H1 (cell line): Measurements from ENCODE around the gene COX14.

ENCODE experiments used
- CEBPB ChIP-seq: IDR thresholded peaks from 2 replicates; pipeline ENCODE4 v1.6.1; 2012; ENCODE audit warnings: low read depth, low read length
- EZH2 ChIP-seq: fragments of 200-600 bp; sonication (generic); IDR thresholded peaks from 2 replicates; pipeline ENCODE4 v1.7.1; 2012; ENCODE audit warnings: low read depth, mild to moderate bottlenecking, moderate library complexity, low read length, inconsistent platforms; ENCODE audit not compliant: severe bottlenecking
- FOSL1 ChIP-seq: IDR thresholded peaks from 2 replicates; pipeline ENCODE4 v1.6.1; 2011; ENCODE audit warnings: mild to moderate bottlenecking, low read depth, low read length, moderate library complexity; ENCODE audit not compliant: insufficient read depth
- GABPA ChIP-seq: IDR thresholded peaks from 2 replicates; pipeline ENCODE4 v1.6.1; 2011; ENCODE audit warnings: mild to moderate bottlenecking, low read length, moderate library complexity, borderline replicate concordance; ENCODE audit not compliant: insufficient read depth
- GTF2F1 ChIP-seq: IDR thresholded peaks from 2 replicates; pipeline ENCODE4 v1.6.1; 2012; ENCODE audit warnings: low read depth, low read length, improper control_type of control experiment, borderline replicate concordance
- JUN ChIP-seq: IDR thresholded peaks from 2 replicates; pipeline ENCODE4 v1.6.1; 2011; ENCODE audit warnings: low read depth, mild to moderate bottlenecking, improper control_type of control experiment, low read length
- PHF8 ChIP-seq: fragments of 200-600 bp; sonication (generic); conservative IDR thresholded peaks from 2 replicates; pipeline ENCODE4 v1.7.1; 2012; ENCODE audit warnings: low read depth, mild to moderate bottlenecking, inconsistent platforms, low read length, moderate library complexity
- POLR2AphosphoS5 ChIP-seq: IDR thresholded peaks from 2 replicates; pipeline ENCODE4 v1.6.1; 2011; ENCODE audit warnings: low read depth, low read length
- RAD21 ChIP-seq, 2 experiments: IDR thresholded peaks in 1 of 2; conservative IDR thresholded peaks in 1 of 2; 2 replicates each; pipeline ENCODE4 v1.6.1; 2011; ENCODE audit warnings: low read depth in 2 of 2, low read length in 2 of 2, improper control_type of control experiment in 1 of 2, inconsistent platforms in 1 of 2, mild to moderate bottlenecking in 1 of 2, moderate library complexity in 1 of 2
- SP1 ChIP-seq: IDR thresholded peaks from 2 replicates; pipeline ENCODE4 v1.6.1; 2011; ENCODE audit warnings: low read depth, low read length
- TF ChIP-seq, protein P1 (sequence below), 3 experiments: IDR thresholded peaks; 1 replicate in 2 of 3; 2 replicates in 1 of 3; pipeline versions ENCODE4 v1.5.1 to v1.6.1; 2011; ENCODE audit warnings: low read length in 3 of 3, mild to moderate bottlenecking in 3 of 3, inconsistent platforms in 2 of 3, low read depth in 1 of 3, moderate library complexity in 1 of 3; ENCODE audit not compliant: insufficient read depth in 1 of 3; ENCODE audit errors: control extremely low read depth in 1 of 3

DNA sequence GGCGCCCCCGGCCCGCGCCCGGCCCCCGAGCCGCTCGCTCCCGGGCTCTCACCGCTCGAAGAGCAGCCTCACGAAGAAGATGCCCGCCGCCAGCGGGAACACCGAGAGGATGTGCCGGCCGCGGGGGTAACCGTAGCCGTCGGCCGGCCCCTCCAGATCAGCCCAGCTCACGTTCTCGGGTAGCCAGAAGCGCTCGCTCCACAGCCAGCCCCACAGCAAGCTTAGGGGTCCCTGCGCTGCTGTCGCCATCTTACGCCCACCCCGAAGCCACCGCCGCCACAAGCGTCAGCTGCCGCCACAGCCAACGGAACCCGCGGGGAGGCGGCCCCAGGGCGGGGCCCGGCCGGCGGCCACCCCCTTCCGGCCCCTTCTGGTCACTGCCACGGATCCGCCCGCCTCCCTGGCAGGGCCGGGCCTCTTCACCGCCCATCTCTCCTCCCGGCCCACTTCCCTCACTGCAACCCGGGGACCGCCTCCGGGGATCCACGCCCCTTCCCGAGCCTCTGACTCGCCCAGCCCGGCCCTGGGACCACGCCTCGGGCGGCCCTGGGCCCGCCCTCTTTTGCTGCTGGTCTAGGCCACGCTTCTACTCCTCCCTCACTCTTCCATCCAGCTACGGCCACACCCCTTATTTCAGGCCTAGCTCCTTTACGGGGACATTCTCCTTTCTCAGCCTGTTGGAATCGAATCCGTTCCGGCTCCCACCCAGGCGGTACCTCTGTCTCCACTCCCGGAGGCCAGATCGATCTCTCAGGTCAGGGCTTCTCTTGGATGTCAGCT lies 55.2 kb downstream of the COX14 start, which contains the start of gene CERS5:
- TF ChIP-seq SP1 (peak; percentile 53), FOSL1 (no peak), EZH2 (no peak), CEBPB (no peak), PHF8 (peak; percentile 97), POLR2AphosphoS5 (peak; percentile 85), JUN (no peak), GABPA (no peak), GTF2F1 (no peak), RAD21 (IDR thresholded peaks at IDR 0.05 in 1 of 2, conservative IDR thresholded peaks at IDR 0.05 in 1 of 2; ENCODE audit: low read depth in 2 of 2, low read length in 2 of 2) (no peak)
- TF ChIP-seq, protein P1, sequence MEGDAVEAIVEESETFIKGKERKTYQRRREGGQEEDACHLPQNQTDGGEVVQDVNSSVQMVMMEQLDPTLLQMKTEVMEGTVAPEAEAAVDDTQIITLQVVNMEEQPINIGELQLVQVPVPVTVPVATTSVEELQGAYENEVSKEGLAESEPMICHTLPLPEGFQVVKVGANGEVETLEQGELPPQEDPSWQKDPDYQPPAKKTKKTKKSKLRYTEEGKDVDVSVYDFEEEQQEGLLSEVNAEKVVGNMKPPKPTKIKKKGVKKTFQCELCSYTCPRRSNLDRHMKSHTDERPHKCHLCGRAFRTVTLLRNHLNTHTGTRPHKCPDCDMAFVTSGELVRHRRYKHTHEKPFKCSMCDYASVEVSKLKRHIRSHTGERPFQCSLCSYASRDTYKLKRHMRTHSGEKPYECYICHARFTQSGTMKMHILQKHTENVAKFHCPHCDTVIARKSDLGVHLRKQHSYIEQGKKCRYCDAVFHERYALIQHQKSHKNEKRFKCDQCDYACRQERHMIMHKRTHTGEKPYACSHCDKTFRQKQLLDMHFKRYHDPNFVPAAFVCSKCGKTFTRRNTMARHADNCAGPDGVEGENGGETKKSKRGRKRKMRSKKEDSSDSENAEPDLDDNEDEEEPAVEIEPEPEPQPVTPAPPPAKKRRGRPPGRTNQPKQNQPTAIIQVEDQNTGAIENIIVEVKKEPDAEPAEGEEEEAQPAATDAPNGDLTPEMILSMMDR (IDR thresholded peaks at IDR 0.05; ENCODE audit: control extremely low read depth in 1 of 3, insufficient read depth in 1 of 3, low read depth in 1 of 3, low read length in 3 of 3): no peak; a peak in 1 of 4 replicates
